ENCODE measurements around the gene GPR68.
"Not testable (repeated sequence)": the region's sequence is repeated elsewhere in the genome, so short reads cannot be mapped to it uniquely, and the experiment has no call there.

GPR68 gene

DNA sequence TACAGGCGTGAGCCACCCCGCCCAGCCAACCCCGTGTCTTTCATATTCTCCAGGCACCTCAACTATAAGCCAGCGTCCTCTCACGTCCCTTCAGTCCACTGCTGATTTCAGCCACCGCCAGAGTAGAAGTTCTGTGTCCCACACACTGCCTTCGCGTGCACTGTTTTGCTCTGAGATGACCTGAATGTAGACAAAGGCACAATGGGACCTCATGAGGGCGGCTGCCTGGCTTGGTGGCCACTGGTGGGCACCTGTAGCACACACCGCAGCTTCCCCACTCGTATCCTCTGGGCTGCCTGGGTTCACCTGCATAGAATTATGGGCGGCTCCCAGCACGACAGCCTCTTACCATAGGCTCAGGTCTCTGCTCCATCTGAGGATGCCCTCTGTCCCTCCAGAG lies 57.2 kb downstream of the GPR68 start:
- no peak for DNase-seq

DNA sequence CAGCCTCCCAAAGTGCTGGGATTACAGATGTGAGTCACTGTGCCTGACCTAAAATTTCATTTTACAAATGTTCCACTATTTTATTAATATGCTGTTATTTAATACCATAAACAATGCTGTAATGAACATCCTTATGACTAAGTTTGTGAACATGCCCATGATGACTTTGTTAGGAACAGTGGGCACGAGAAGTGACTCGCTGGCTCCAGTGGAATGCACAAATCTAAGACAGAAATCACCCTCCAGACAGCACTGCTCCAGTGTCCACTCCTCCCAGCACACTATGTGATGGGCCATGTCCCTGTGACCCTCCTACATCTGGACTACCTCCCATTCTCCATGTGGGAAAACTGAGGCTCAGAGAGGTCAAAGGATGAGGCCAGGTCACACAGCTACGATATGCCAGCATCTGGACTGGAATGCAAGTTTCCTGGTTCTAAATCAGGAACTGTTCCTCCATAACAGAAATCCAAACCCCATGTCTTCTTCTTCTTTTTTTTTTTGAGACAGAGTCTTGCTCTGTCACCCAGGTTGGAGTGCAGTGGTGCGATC lies 57.9 kb downstream of the GPR68 start:
- DNase-seq, result no peak

DNA sequence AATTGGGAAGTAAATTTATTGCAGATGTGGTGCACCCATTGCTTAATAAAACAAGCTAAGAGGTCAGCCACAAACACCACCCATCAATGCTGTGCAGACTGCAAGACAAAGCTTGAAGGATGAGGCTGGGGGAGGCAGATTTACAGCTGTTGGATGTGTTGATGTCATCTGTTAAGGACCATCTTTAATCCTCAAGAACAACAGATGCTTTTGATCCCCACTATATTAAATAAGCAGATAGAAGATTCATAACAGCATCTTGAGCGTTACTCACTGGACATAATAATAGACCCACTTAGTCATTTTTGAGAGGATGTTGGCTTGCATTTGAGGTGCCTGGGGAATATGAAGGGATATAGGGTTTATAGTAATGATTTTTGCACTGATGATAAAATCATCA lies 58.8 kb downstream of the GPR68 start:
- no peak for DNase-seq

DNA sequence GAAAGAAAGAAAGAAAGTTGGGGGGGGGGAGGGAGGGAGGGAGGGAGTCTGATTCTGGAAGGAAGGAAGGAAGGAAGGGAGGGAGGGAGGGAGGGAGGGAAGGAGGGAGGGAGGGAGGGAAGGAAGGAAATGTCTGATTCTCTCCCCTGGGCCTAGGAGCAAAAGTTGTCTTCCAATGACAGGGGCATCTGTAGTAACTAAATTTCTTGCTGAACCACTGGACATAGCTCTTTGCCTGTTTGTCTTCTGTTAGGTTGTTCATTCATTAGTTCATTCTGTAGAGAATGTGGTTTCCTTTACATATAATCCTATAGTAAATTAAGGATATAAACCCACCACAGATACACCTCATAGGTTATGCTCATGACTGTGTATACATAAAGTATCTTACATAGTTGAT lies 59.9 kb downstream of the GPR68 start:
- DNase-seq, result no peak

DNA sequence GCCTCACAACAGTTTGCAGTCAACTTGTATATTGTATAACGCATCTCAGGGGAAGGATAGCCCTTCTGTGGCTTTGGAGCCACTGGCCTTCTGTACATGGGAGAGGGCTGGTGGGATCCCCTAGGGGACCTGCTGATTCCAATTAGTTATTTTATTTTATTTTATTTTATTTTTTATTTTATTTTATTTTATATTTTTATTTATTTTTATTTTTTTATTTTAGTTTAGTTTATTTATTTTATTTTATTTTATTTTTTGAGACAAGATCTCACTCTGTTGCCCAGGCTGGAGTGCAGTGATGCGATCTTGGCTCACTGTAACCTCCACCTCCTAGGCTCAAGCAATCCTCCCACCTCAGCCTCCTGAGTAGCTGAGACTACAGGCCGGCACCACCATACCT lies 61.8 kb downstream of the GPR68 start:
- DNase-seq, result not testable (repeated sequence)

Data from NCI-H187 (cell line).